Keratinocyte (primary cell): ENCODE measurements around the gene KLHL29. TPM values are rescaled to one million over a fixed set of nuclear protein-coding genes. Genes with fewer than 3 reads are reported as not detected.

Experiments
- DNase-seq: peaks from one replicate; pipeline ENCODE4 v3.0.0-alpha.2; 2011; ENCODE audit warnings: low read depth, missing footprints, low spot score
- FAIRE-seq: peaks from 2 replicates; lab custom pipeline; 2011; peaks lifted over from hg19 to GRCh38; lab: Jason Lieb, UNC
- H2AFZ ChIP-seq: 2 replicates; pipeline ENCODE4 v1.6.0; 2012; ENCODE audit warnings: low read length, control low read depth, inconsistent platforms; ENCODE audit not compliant: control insufficient read depth
- H3K27ac ChIP-seq: 2 replicates; pipeline ENCODE4 v1.5.1; 2011; ENCODE audit warnings: low read length; ENCODE audit not compliant: control insufficient read depth, insufficient read depth
- H3K27me3 ChIP-seq: 3 replicates; pipeline ENCODE4 v1.6.0; 2011; ENCODE audit warnings: low read length; ENCODE audit not compliant: control insufficient read depth, insufficient read depth; ENCODE audit errors: extremely low read depth
- H3K36me3 ChIP-seq, 2 experiments: 2 replicates in 1 of 2; 3 replicates in 1 of 2; pipeline ENCODE4 v1.5.1; 2011; ENCODE audit warnings: low read length in 2 of 2, mild to moderate bottlenecking in 1 of 2; ENCODE audit not compliant: control insufficient read depth in 2 of 2, insufficient read depth in 2 of 2; ENCODE audit errors: extremely low read depth in 1 of 2
- H3K4me1 ChIP-seq: 3 replicates; pipeline ENCODE4 v1.5.1; 2011; ENCODE audit warnings: low read length; ENCODE audit not compliant: control insufficient read depth, insufficient read depth; ENCODE audit errors: extremely low read depth
- H3K4me2 ChIP-seq: 3 replicates; pipeline ENCODE4 v1.6.0; 2011; ENCODE audit warnings: low read depth, low read length; ENCODE audit not compliant: control insufficient read depth, insufficient read depth; ENCODE audit errors: extremely low read depth
- H3K4me3 ChIP-seq, 3 experiments: fragments of 200-600 bp in 1 of 3; sonication (generic) in 1 of 3; 2 replicates in 2 of 3; 3 replicates in 1 of 3; pipeline ENCODE4 v1.5.1; 2011 to 2016; ENCODE audit warnings: low read length in 3 of 3, mild to moderate bottlenecking in 3 of 3, control low read depth in 2 of 3, inconsistent platforms in 1 of 3, low read depth in 1 of 3, mixed read lengths in 1 of 3, mixed run types in 1 of 3, moderate library complexity in 1 of 3; ENCODE audit not compliant: control insufficient read depth in 2 of 3, insufficient read depth in 2 of 3; ENCODE audit errors: extremely low read depth in 1 of 3
- H3K79me2 ChIP-seq: 2 replicates; pipeline ENCODE4 v1.6.0; 2012; ENCODE audit warnings: low read length; ENCODE audit not compliant: control insufficient read depth, insufficient read depth
- H3K9ac ChIP-seq: 3 replicates; pipeline ENCODE4 v1.6.0; 2011; ENCODE audit warnings: low read length; ENCODE audit not compliant: control insufficient read depth, insufficient read depth; ENCODE audit errors: extremely low read depth
- H3K9me1 ChIP-seq: 3 replicates; pipeline ENCODE4 v1.6.0; 2011; ENCODE audit warnings: low read length; ENCODE audit not compliant: control insufficient read depth, insufficient read depth; ENCODE audit errors: extremely low read depth
- H3K9me3 ChIP-seq: 2 replicates; pipeline ENCODE4 v1.5.1; 2012; ENCODE audit warnings: low read depth, low read length; ENCODE audit not compliant: control insufficient read depth
- H4K20me1 ChIP-seq: 3 replicates; pipeline ENCODE4 v1.6.0; 2011; ENCODE audit warnings: low read length; ENCODE audit not compliant: control insufficient read depth, insufficient read depth; ENCODE audit errors: extremely low read depth
- CTCF ChIP-seq, 3 experiments: IDR thresholded peaks in 1 of 3; conservative IDR thresholded peaks in 1 of 3; optimal IDR thresholded peaks in 1 of 3; 2 replicates in 2 of 3; 3 replicates in 1 of 3; pipeline versions ENCODE3 to v1.5.1; 2011; ENCODE audit warnings: low read length in 3 of 3, mild to moderate bottlenecking in 3 of 3, moderate library complexity in 2 of 3, control low read depth in 1 of 3, inconsistent platforms in 1 of 3; ENCODE audit not compliant: insufficient read depth in 2 of 3; ENCODE audit errors: extremely low read depth in 1 of 3
- EZH2 ChIP-seq: IDR thresholded peaks from one replicate; pipeline ENCODE4 v1.6.1; 2012; ENCODE audit warnings: inconsistent platforms, mild to moderate bottlenecking, low read length, moderate library complexity
- dilution Hi-C: fragments of 300-500 bp; cut with MboI; formaldehyde crosslinking; loops from one replicate; pipeline ENCODE4 v1.7.0; 2020; ENCODE audit warnings: low sequenced_read_pairs; ENCODE audit not compliant: extremely low pct_ligation_motif_present
- polyA plus RNA-seq, 5 experiments: library from polyadenylated mRNA; depleted of rRNA in 3 of 5; stranded (reverse) in 3 of 5; stranded (forward) in 1 of 5; unstranded in 1 of 5; fragments of >200 nt; gene quantifications; 1 replicate in 1 of 5; 2 replicates in 3 of 5; 3 replicates in 1 of 5; pipeline versions ENCODE4 v1.2.1 to v1.2.3, GENCODE V29; 2011 to 2012; ENCODE audit warnings: missing spikeins in 2 of 5, low read depth in 1 of 5, low replicate concordance in 1 of 5

The KLHL29 gene
- polyA plus RNA-seq, 1 donor (not counting 4 experiments of a cell fraction or from before 2014, with no cell fraction given): 4.7 TPM

- no peak overlapping the region for H3K4me2 ChIP-seq
- H3K27ac ChIP-seq: no peak overlapping the region
- H3K36me3 ChIP-seq: no peaks in the 10 kb centered on the region
- TF ChIP-seq EZH2 (no peak), CTCF (optimal IDR thresholded peaks at IDR 0.05 in 1 of 3, IDR thresholded peaks at IDR 0.05 in 1 of 3, conservative IDR thresholded peaks at IDR 0.05 in 1 of 3; ENCODE audit: extremely low read depth in 1 of 3, insufficient read depth in 2 of 3, low read length in 3 of 3) (no peak)
- no peaks in the 10 kb centered on the region for H3K27me3 ChIP-seq
- FAIRE-seq (no peak), DNase-seq (no peak)
- dilution Hi-C loops: no loop called here
- H3K9me1 ChIP-seq: no peaks in the 10 kb centered on the region
- no peaks in the 10 kb centered on the region for H3K4me1 ChIP-seq
- H3K9ac ChIP-seq: no peak overlapping the region
- no peaks in the 10 kb centered on the region for H3K9me3 ChIP-seq
- no peak overlapping the region for H3K4me3 ChIP-seq
- peaks cover 11% of the 10 kb centered on the region for H4K20me1 ChIP-seq
- no peaks in the 10 kb centered on the region for H3K79me2 ChIP-seq
- no peak overlapping the region for H2AFZ ChIP-seq
Observed at GRCh38 chr2:23545811-23546210, 160.8 kb downstream of the KLHL29 start.

GRCh38 chr2:23546913-23547312 lies 161.9 kb downstream of the KLHL29 start:
- dilution Hi-C loops: no loop called here
- H3K9me3 ChIP-seq: no peaks in the 10 kb centered on the region
- no peak for FAIRE-seq
- H3K79me2 ChIP-seq: no peaks in the 10 kb centered on the region
- H3K9ac ChIP-seq: no peak overlapping the region
- H3K9me1 ChIP-seq: no peaks in the 10 kb centered on the region
- no peak for DNase-seq
- H2AFZ ChIP-seq: no peak overlapping the region
- peaks cover 9% of the 10 kb centered on the region for H4K20me1 ChIP-seq
- no peak overlapping the region for H3K4me2 ChIP-seq
- TF ChIP-seq EZH2 (no peak), CTCF (optimal IDR thresholded peaks at IDR 0.05 in 1 of 3, IDR thresholded peaks at IDR 0.05 in 1 of 3, conservative IDR thresholded peaks at IDR 0.05 in 1 of 3; ENCODE audit: extremely low read depth in 1 of 3, insufficient read depth in 2 of 3, low read length in 3 of 3) (no peak)
- H3K4me3 ChIP-seq: no peak overlapping the region
- no peak overlapping the region for H3K27ac ChIP-seq
- no peaks in the 10 kb centered on the region for H3K36me3 ChIP-seq
- no peaks in the 10 kb centered on the region for H3K27me3 ChIP-seq
- H3K4me1 ChIP-seq: no peaks in the 10 kb centered on the region
